ENCODE data around the gene FAM200B.
"Not testable (repeated sequence)": the region's sequence is repeated elsewhere in the genome, so short reads cannot be mapped to it uniquely, and the experiment has no call there.

Gene FAM200B

DNA sequence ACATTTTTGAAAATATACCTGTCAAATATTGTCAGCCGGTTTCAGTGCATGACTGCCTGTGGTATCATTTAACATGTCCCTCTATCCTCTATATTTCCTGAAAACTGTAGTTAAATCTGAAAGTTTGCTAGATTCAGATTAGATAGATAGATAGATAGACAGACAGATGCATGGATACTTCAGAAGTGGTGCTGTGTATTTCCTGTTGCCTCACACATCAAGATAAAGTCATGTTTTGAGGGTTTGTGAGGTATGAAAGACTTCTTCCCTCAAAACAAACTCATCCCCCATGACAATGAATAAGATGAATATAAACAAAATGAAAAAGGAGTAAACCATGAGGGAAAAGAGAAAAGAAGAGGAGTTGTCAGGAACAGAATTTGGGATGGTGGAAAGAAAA, 15.2 kb downstream of the FAM200B start:
- DNase-seq: no peak

- DNase-seq: peak; percentile 37 to 38
These were observed 21.3 kb downstream of the FAM200B start, which contains the start of gene BST1 for GRCh38 chr4:15702941-15703403. Gene BST1 (plus strand): TSS chr4:15703065. CDS start chr4:15703145, 80 bp downstream.

DNA sequence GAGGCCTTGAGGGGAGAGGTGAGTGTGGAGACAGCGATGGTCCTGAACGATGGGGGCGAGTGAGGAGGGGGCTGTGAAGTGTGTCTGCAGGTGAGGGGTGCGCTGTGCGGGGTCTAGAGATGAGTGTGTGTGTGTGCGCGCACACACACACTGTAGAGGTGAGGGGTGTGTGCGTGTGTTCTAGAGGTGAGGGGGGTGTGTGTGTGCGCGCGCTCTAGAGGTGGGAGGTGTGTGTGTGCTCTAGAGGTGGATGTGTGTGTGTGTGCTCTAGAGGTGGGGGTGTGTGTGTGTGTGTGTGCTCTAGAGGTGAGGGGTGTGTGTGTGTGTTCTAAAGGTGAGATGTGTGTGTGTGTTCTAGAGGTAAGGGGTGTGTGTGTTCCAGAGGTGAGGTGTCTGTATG, 21.8 kb downstream of the FAM200B start:
- no peak for DNase-seq

DNA sequence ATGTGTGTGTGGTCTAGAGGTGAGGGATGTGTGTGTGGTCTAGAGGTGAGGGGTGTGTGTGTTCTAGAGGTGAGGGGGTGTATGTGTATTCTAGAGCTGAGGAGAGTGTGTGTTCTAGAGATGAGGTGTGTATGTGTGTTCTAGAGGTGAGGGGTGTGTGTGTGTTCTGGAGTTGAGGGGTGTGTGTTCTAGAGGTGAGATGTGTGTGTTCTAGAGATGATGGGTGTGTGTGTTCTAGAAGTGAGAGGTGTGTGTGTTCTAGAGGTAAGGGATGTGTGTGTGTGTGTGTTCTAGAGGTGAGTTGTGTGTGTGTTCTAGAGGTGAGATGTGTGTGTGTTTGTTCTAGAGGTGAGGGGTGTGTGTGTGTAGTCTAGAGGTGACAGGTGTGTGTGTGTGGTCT, 22.5 kb downstream of the FAM200B start:
- no peak for DNase-seq

- DNase-seq: no peak
These were observed 25.2 kb downstream of the FAM200B start for GRCh38 chr4:15706646-15707362.

DNA sequence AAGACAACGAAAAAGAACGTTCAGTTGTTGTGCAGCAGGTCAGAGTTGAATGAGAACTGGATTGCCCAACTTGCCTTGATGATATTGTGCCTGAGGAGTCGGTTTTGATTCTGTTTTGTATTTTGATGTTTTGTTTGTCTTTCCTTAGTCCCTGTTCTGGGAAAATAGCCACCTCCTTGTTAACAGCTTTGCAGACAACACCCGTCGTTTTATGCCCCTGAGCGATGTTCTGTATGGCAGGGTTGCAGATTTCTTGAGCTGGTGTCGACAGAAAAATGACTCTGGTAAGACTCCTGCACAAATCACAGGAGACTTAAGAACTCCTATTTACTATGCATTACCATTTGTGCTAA, 25.7 kb downstream of the FAM200B start:
- no peak for DNase-seq

GRCh38 chr4:15711762-15712161, 30.1 kb downstream of the FAM200B start:
- no peak for DNase-seq

DNA sequence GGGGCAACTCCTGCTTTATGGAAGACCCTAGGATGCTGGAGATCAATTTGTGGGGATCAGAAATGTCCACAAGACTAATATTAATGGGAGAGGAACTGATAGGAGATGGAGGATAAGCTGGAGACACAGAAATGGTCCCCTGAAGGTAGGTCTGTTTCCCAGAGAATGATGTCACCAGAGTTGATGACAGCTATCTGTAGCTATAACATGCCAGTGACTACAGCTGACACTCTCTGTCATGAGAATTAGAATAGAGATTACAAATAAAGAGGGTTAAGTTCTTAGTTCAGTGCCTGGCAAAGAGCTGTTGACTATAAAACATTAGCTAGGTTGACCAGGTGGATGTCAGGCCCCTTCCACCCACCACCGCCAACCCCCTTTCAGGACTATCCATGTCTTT, 30.6 kb downstream of the FAM200B start:
- no peak for DNase-seq

GRCh38 chr4:15714141-15714540, 32.5 kb downstream of the FAM200B start:
- DNase-seq: no peak

DNA sequence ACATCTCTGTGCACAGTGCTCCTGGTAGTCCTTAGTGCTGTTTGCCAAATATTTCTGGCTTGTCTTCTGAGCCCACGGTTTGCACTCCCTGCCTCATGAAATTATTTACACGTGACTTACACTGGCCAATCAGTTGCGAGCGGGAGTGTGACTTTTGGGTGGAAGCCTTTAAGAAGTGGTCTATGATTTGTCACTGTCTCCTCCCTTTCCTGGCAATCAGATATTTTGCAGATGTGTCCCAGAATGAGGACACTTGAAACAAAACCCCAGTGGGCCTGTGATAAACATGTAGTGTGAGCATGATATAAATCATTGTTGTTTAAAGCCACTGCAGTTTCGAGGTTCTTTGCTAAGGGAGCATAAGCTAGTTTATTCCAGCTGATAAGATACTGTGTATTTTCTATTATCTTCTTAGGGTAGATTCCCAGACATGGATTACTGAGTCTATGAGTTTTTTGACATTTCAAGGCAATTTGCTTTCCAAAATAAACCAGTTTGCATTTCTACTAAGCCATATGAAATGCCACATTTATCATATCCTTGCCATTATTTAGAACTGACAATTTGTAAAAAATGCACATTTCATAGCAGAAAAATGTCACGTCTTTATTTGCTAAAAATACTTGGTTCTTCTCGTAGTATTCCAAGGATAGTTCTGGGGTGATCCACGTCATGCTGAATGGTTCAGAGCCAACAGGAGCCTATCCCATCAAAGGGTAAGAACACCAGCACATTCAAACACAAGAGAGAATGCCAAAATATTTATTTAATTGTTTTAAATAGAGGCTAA, 33.2 kb downstream of the FAM200B start:
- DNase-seq: no peak

DNA sequence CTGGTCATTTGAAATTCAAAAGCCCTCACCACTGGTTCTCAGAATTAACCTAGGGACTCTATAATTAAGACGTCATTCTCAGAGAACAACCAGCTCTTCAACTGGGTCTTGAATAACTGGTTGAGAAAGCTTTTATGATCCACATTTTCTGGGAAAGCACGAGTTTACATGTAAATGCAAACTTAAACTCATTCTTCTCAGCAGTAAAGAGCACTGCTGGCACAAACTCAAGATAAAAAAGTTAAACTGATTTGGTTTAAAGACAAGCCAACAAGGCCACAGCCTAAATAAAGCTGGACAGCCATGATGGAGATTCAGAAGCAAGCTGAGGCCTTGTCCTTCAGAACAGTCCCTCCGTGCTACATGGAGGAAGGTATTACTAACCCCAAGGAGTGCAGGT, 34.5 kb downstream of the FAM200B start:
- no peak for DNase-seq

GRCh38 chr4:15717086-15717485, 35.5 kb downstream of the FAM200B start:
- DNase-seq: no peak

- DNase-seq: no peak
These were observed 36.2 kb downstream of the FAM200B start for GRCh38 chr4:15717657-15718416.

GRCh38 chr4:15718465-15718864, 36.8 kb downstream of the FAM200B start:
- DNase-seq: no peak

GRCh38 chr4:15718959-15719358, 37.3 kb downstream of the FAM200B start:
- DNase-seq: no peak

DNA sequence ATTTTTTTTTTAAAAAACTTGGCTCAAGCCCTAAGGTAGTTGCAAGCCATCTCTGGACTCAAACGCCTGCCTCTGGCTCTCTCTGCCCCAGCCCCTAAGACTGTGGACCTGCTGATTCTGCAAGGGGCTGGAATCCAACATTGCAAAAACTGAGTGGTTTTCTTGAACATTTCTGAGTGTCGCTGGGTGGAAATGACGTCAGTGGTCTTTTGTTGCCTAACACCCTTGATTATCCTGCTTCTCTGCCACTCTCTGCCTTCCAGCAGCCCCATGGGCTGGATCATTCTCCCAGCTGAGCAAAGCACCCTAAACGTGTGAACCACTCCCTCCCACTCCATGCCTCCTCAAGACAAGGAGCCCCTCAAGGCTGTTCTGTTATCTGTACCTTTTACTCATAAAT, 37.9 kb downstream of the FAM200B start:
- DNase-seq: no peak

DNA sequence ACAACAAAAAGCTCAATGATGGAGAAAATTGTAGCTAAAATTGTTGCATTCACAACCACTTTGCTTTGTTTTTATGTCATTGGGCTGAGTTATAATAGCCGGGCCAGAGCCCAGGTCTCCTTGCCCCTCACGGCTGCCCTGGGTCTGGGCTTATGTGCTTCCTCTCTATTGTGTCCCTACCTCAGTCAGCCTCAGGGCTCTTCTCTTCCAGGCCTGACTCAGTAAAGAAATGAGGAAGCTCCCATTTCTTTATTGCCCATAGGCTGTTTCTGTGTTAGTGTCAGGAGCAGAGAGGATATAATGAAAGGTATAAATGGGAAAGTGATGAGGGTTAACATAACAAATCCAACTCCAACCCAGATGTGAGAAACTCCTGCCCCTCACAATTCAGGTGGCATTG, 39.2 kb downstream of the FAM200B start:
- no peak for DNase-seq

DNA sequence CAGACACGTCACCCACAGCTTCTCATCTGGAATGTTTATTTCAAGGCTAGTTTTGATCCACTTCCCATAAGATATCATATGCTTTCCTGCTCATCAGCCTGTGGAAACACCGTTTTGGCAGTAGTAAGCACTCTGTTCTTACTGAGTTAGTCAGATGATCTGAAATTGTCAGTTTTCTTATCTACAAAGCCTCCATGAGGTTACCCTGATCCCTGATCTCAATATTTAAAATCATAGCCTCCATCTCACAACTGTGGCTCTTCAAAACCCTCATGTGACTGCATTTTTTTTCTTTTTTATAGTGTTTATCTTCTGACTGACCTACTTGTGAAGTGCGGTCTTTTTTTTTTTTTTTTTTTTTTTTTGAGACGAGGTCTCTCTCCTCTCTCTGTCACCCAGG, 44.0 kb downstream of the FAM200B start:
- DNase-seq: no peak

- peak in 1 of 2 donors; percentile 10 for DNase-seq
These were observed 48.4 kb downstream of the FAM200B start for GRCh38 chr4:15729910-15730533.

GRCh38 chr4:15733061-15733460, 51.4 kb downstream of the FAM200B start:
- DNase-seq: not testable (repeated sequence)

DNA sequence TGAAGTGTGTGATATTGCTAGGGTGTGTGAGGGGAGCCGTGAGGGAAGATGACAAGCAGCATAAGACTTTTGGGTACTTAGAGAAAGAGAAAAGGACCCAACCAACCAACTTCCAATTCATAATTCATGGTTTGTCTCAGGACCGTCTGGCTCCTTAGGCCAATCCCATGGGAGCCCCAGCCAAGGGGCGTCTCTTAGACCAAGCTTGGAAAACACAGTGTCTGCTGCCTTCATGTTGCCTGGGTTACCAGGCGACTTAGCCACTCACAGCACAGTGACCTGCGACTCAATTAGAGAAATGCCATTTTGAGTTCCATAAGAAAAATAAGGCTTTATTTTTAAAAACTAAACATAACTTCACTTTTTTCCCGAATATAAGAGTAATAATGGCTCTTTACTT, 53.9 kb downstream of the FAM200B start:
- DNase-seq: no peak

- DNase-seq: no peak
These were observed 55.0 kb downstream of the FAM200B start for GRCh38 chr4:15736514-15737050.

DNA sequence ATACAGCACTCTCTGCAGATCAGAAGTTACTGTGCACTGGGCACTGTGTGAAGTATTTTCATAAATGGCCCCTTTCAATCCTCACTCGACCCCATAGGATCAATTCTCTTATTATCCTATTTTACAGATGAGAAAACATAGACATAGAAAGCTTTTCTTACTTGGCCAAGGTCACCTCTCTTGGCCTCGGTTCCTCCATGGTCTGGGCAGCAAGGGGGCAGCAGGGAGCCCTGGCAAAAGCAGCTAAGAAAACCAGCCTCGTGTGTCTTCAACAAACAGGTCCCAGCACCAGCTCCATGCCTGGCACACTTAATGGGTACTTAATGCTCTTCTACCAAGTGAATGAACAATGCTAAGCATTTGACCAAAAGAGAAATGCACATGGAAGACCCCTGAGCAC, 55.6 kb downstream of the FAM200B start:
- no peak for DNase-seq

All from stimulated activated CD4-positive, alpha-beta T cell treated with anti-CD3 and anti-CD28 coated beads, Interleukin-2, amount 100 ng/mL, for 48 hours (primary cell).